Measurements from ENCODE around the gene CSAD.
A peak's percentile ranks its signal among the peaks of the same experiment; 100 is the strongest.

CSAD gene, protein sequence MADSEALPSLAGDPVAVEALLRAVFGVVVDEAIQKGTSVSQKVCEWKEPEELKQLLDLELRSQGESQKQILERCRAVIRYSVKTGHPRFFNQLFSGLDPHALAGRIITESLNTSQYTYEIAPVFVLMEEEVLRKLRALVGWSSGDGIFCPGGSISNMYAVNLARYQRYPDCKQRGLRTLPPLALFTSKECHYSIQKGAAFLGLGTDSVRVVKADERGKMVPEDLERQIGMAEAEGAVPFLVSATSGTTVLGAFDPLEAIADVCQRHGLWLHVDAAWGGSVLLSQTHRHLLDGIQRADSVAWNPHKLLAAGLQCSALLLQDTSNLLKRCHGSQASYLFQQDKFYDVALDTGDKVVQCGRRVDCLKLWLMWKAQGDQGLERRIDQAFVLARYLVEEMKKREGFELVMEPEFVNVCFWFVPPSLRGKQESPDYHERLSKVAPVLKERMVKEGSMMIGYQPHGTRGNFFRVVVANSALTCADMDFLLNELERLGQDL

GRCh38 chr12:53180220-53180930 is at the start of gene CSAD, which contains the start of gene ZNF740:
Gene CSAD (minus strand): TSS chr12:53180925. CDS start chr12:53173470, 7,455 bp downstream.
Gene ZNF740 (plus strand): TSS chr12:53180722. CDS start chr12:53181984, 1,262 bp downstream.
- Mint-ChIP-seq H3K27ac (peak within 1 kb of the TSS; percentile 96), H3K4me1 (ENCODE audit: low read depth) (peaks cover 51% of the 10 kb centered on the region), H3K9me3 (ENCODE audit: low read depth) (no peaks in the 10 kb centered on the region), H3K4me3 (peak within 1 kb of the TSS; percentile 97), H3K36me3 (peaks cover 8% of the 10 kb centered on the region), H3K27me3 (no peaks in the 10 kb centered on the region)

DNA sequence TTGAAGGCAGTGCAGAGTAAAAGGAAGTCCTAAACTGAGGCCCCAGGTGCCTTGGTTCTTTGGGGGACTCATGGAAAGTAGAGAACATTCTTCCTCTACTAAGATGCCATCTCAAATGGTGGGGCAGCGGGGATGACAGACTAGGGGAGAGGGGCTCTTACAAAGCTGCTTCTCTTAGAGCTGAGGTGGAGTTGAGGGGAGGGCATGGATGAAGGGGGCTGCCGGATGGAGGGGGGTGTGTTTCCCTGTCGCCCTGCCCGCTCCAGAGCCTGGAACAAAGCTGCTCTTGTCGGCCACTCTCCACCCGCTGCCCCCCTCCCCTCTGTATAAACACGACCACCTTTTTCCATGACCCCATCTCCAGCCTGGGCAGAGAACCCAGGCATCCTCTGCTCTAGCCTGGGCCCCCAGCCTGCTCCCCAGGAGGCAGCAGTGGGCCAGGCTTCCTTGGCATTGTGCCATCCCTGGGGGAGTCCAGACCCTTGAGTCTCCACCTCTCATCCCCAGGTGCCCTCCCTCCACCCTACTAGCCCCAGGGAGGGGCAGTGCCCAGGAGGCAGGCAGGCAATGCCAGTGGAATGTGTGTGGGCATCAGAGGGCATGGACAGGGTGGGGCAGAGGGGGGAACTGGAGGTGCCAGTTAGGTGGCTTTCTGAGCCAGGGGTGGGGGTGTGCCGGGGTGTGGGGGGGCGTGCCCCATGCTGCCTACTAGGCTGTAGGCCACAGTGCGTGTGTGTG is 49.6 kb upstream of the CSAD start:
- peaks cover 62% of the 10 kb centered on the region for H3K4me1 Mint-ChIP-seq (ENCODE audit: low read depth)
- H3K27ac Mint-ChIP-seq: peak overlapping the region; percentile 87
- H3K9me3 Mint-ChIP-seq (ENCODE audit: low read depth): no peaks in the 10 kb centered on the region
- no peaks in the 10 kb centered on the region for H3K27me3 Mint-ChIP-seq
- peak overlapping the region; percentile 35 for H3K4me3 Mint-ChIP-seq
- H3K36me3 Mint-ChIP-seq: no peaks in the 10 kb centered on the region

GRCh38 chr12:53229454-53229853 is 48.7 kb upstream of the CSAD start:
- Mint-ChIP-seq H3K4me1 (ENCODE audit: low read depth) (peaks cover 67% of the 10 kb centered on the region), H3K36me3 (no peaks in the 10 kb centered on the region), H3K9me3 (ENCODE audit: low read depth) (no peaks in the 10 kb centered on the region), H3K4me3 (peak overlapping the region; percentile 35), H3K27me3 (no peaks in the 10 kb centered on the region), H3K27ac (peak overlapping the region; percentile 87)

DNA sequence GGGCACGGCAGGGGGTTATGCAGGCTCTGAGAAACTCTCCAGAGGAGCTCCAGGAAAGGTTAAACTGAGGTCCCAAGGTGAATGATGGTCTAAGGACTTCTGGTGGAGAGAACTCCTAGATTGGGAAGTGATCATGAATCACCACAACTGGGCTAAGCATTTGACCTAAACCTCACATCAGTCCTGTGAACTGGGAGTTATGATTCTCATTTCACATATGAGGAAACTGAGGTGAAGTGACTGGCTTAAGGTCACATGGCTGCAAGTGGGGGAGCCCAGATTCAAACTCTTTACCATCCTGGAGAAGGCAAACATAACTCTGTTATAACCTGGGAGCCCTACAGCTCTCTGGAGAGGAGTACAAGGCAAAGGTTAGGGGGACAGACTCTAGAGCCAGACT is 47.1 kb upstream of the CSAD start:
- Mint-ChIP-seq H3K4me3 (no peak overlapping the region), H3K36me3 (no peaks in the 10 kb centered on the region), H3K27ac (no peak overlapping the region), H3K27me3 (no peaks in the 10 kb centered on the region), H3K4me1 (ENCODE audit: low read depth) (peaks cover 69% of the 10 kb centered on the region), H3K9me3 (ENCODE audit: low read depth) (no peaks in the 10 kb centered on the region)

DNA sequence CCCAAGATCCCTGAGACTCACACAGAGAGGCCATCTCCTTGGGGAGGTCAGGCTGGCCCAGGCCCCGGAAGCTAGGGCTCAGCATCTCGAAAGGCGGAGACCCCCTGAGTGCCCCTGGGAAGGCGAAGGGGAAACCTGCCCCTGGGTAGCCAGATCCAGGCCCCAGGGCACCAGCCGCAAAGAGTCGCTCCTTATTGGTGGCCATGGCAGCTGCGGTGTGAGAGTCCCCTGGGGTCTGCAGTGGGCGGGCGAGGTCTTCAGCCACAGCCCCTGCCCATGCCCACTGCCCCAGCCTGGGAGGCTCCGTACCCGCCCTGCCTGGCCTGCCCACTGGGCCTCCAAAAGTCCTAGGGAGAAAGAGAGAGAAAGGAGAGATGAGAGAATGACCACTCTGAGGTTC is 46.6 kb upstream of the CSAD start:
- Mint-ChIP-seq H3K4me3 (no peak overlapping the region), H3K9me3 (ENCODE audit: low read depth) (no peaks in the 10 kb centered on the region), H3K4me1 (ENCODE audit: low read depth) (peaks cover 68% of the 10 kb centered on the region), H3K27ac (no peak overlapping the region), H3K27me3 (no peaks in the 10 kb centered on the region), H3K36me3 (no peaks in the 10 kb centered on the region)

DNA sequence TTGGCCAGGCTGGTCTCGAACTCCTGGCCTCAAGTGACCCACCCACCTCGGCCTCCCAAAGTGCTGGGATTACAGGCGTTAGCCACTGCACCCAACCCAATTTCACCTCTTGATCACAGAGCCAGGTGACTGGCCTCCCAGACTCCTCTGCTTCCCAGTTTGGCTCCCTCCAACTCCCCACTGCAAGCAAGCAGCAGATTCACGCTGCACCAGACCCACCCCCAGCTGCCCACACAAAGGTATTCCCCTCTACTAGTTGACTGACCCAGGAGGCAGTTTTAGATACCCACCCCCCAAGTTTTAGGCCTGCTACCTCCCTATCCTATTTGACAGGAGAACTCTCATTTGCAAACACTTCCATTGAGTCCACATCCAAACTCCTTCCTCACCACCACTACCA is 46.1 kb upstream of the CSAD start:
- Mint-ChIP-seq H3K27ac (peak overlapping the region; percentile 79), H3K27me3 (no peaks in the 10 kb centered on the region), H3K36me3 (no peaks in the 10 kb centered on the region), H3K4me1 (ENCODE audit: low read depth) (peaks cover 71% of the 10 kb centered on the region), H3K4me3 (no peak overlapping the region), H3K9me3 (ENCODE audit: low read depth) (no peaks in the 10 kb centered on the region)

GRCh38 chr12:53225635-53226424 is 45.1 kb upstream of the CSAD start:
- no peaks in the 10 kb centered on the region for H3K9me3 Mint-ChIP-seq (ENCODE audit: low read depth)
- no peaks in the 10 kb centered on the region for H3K36me3 Mint-ChIP-seq
- peak overlapping the region; percentile 64 for H3K4me3 Mint-ChIP-seq
- no peaks in the 10 kb centered on the region for H3K27me3 Mint-ChIP-seq
- peaks cover 68% of the 10 kb centered on the region for H3K4me1 Mint-ChIP-seq (ENCODE audit: low read depth)
- peak overlapping the region; percentile 86 for H3K27ac Mint-ChIP-seq

DNA sequence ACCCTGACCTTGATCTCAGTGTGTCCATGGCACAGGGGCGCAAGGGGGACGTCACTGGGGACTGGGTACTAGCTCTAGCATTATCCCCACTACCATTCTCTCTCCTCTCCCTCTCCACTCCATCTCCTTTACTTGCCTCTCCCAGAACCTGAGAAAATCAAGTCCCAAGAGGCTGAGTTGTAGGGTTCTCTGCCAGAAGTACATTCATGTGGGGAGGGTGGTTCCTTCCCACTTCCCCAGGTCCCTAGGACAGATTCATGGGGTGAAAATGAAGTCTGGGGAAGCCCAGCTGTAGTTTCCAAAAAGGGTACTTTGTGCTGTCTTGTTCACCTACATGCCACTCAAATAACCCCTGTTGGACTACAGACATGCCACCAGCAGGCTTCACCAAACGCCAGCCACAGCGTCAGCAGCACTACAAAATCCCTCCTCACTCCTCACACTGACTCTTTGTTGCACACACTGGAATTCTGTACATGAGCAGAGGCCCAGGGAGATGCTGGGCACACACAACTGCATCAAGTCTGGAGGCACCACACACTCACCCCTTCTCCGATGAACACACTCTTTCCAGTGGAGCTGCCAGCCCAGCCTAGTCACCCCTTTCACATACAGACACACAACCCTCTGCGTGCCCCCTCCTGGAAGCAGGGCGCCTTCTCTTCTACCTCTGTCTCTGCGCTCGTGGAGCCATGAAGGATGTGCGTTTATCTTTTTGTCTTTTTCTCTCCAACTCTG is 44.3 kb upstream of the CSAD start:
- Mint-ChIP-seq H3K4me1 (ENCODE audit: low read depth) (peaks cover 69% of the 10 kb centered on the region), H3K9me3 (ENCODE audit: low read depth) (no peaks in the 10 kb centered on the region), H3K36me3 (no peaks in the 10 kb centered on the region), H3K27me3 (no peaks in the 10 kb centered on the region), H3K4me3 (peak overlapping the region; percentile 64), H3K27ac (peak overlapping the region; percentile 86)

DNA sequence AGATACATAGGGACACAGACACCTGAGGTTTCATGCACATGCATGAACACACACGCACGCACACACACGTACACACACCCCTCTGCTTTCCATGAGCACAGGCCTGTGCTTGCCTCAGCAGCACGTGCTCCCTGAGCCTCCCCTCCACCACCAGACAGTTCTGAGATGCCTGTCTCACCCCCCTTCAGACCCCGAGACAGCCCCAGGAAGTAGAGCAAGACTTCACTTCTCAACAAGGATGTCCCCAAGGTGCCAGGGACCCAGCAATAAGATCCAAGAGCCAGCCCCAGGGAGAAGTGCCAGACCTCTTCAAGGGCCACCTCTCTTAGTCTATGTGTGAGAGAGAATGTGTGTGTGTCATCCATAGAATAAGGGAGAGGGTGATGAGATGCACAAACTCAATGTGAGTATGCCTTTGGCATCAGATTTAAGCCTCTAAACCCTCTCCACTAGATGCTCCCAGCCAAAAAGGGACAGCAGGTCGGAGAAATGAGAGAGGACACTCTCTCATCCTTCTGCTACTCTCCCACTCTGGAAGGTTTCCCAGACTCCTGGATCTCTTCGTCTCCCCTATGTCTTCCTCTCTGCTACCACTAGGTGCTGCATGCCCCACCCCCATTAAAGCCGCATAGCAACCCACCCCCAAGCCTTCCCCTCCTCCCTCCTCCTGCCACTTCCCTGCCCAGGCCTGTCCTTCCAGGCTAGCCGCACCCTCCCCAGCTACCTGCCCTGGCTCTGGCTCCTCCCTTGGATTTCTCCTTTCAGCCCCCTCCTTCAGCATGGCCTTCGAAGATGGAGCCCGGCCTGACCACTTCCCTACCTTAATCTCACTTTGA is 43.6 kb upstream of the CSAD start:
- no peaks in the 10 kb centered on the region for H3K9me3 Mint-ChIP-seq (ENCODE audit: low read depth)
- no peaks in the 10 kb centered on the region for H3K27me3 Mint-ChIP-seq
- peak overlapping the region; percentile 87 for H3K27ac Mint-ChIP-seq
- no peaks in the 10 kb centered on the region for H3K36me3 Mint-ChIP-seq
- peak overlapping the region; percentile 64 for H3K4me3 Mint-ChIP-seq
- peaks cover 66% of the 10 kb centered on the region for H3K4me1 Mint-ChIP-seq (ENCODE audit: low read depth)

DNA sequence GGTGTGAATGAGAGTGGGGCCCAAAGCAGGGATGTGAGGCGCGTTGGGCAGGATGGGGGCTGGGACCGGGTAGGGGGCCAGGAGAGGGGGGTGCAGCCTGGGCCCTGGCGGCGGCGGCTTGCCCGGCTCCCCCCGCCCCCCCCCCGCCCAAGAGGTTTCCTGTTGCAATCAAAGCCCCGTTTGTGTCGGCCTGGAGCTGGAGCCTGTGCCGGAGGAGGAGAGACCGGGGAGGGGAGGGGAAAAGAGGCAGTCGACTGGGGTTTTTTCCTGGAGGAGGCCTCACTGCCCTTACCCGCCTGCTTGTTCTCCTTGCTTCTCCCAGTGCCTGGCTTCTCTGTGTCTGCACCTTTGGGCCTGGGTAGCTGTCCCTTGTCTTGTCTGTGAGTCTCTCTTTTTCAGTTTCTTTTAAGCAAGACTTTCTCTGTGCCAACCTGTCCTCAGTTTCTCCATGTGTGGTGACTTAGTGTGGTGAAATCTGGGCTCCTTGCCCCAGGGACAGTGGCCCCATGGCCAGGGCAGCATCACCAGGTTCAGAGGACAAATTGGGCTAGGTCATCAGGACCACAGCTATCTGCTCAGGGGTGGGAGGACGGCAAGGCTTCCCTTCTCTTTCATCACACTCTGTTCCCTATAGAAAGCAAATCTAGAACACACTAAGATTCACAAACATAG is 42.8 kb upstream of the CSAD start:
- Mint-ChIP-seq H3K27ac (peak overlapping the region; percentile 87), H3K9me3 (ENCODE audit: low read depth) (no peaks in the 10 kb centered on the region), H3K4me3 (peak overlapping the region; percentile 85), H3K27me3 (no peaks in the 10 kb centered on the region), H3K36me3 (no peaks in the 10 kb centered on the region), H3K4me1 (ENCODE audit: low read depth) (peaks cover 68% of the 10 kb centered on the region)

DNA sequence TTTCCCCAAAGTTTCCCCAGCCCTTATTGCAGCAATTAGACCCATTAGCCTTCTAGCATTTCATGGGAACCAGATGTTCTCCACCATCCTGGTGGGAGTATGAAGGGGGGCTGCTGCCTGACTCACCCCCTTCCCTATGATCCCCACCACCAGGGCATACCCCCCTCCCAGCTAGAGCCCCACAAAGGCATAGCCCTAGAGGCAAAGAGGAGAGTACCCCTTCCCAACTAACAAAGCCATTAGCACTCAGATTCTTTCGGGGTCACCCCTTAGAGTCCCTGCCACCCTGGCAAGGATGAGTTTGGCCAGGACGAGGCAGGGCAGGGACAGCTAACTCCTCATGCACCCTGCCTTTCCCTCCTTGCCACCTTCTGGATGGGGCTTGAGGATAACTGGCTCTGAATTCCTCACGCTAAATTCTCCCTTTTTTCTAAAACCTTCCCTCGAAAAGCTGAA is 42.1 kb upstream of the CSAD start:
- no peaks in the 10 kb centered on the region for H3K27me3 Mint-ChIP-seq

DNA sequence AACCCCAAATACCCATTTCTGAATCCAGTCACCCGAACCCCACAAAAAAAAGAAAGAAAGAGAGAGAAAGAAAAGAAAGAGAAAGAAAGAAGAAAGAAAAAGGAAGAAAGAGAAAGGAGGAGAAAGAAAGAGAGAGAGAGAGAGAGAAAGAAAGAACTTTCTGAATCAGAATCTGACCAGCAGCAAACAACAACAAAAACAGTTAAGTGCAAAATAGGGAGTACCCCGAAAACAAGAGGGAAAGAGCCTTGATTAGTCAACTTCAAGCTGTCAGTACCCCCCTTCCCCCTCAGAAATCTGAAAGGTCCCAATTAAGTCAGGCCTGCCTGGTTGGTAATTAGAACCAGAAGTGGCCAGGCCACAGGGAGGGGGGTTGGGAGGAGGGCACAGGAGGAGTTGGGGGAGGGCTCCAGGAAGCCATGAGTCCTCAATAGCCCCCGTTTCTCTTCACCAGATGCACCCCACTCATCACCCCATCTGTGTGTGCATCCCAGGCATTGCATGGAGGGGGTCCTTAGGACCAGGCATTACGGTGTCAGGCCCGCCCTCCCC is 41.5 kb upstream of the CSAD start:
- peak overlapping the region; percentile 85 for H3K4me3 Mint-ChIP-seq
- no peaks in the 10 kb centered on the region for H3K27me3 Mint-ChIP-seq
- H3K36me3 Mint-ChIP-seq: no peaks in the 10 kb centered on the region

More for the DNA sequence above, 42.1 kb upstream of the CSAD start:
- H3K9me3 Mint-ChIP-seq (ENCODE audit: low read depth): no peaks in the 10 kb centered on the region
- peak overlapping the region; percentile 85 for H3K4me3 Mint-ChIP-seq
- H3K27ac Mint-ChIP-seq: peak overlapping the region; percentile 50
- no peaks in the 10 kb centered on the region for H3K36me3 Mint-ChIP-seq
- peaks cover 69% of the 10 kb centered on the region for H3K4me1 Mint-ChIP-seq (ENCODE audit: low read depth)

More for the DNA sequence above, 41.5 kb upstream of the CSAD start:
- peak overlapping the region; percentile 82 for H3K27ac Mint-ChIP-seq
- H3K4me1 Mint-ChIP-seq (ENCODE audit: low read depth): peaks cover 73% of the 10 kb centered on the region
- H3K9me3 Mint-ChIP-seq (ENCODE audit: low read depth): no peaks in the 10 kb centered on the region

Measured in activated naive CD8-positive, alpha-beta T cell (primary cell).